CD4-positive, alpha-beta T cell treated with Interleukin-4 for 1 hour (primary cell): Measurements from ENCODE around the gene HOXA6.
A peak's percentile ranks its signal among the peaks of the same experiment; 100 is the strongest.

Experiments used
- DNase-seq, 2 donors: peaks; one replicate each; pipeline ENCODE4 v3.0.0-alpha.2; 2020 to 2022

HOXA6 gene

GRCh38 chr7:27147199-27148030, at the start of gene HOXA6:
HOXA6 (minus strand) TSS chr7:27147774; CDS start chr7:27147749, 25 bp downstream.
- no peak for DNase-seq

- peak; percentile 81 to 82 for DNase-seq
Observed at GRCh38 chr7:27196287-27196767, 48.8 kb upstream of the HOXA6 start.

GRCh38 chr7:27194686-27195379, 47.3 kb upstream of the HOXA6 start:
- DNase-seq: no peak

GRCh38 chr7:27194002-27194352, 46.4 kb upstream of the HOXA6 start:
- no peak for DNase-seq

- DNase-seq: no peak
Observed at GRCh38 chr7:27193335-27194001, 45.9 kb upstream of the HOXA6 start.

- peak in 1 of 2 donors; percentile 42 for DNase-seq
Observed at GRCh38 chr7:27192546-27193334, 45.2 kb upstream of the HOXA6 start.

- no peak for DNase-seq
Observed at GRCh38 chr7:27191833-27192545, 44.4 kb upstream of the HOXA6 start.

GRCh38 chr7:27191161-27191731, 43.7 kb upstream of the HOXA6 start:
- DNase-seq: no peak

- no peak for DNase-seq
Observed at GRCh38 chr7:27189997-27190748, 42.6 kb upstream of the HOXA6 start.

- DNase-seq: peak in 1 of 2 donors; percentile 9
Observed at GRCh38 chr7:27189295-27189996, 41.9 kb upstream of the HOXA6 start.

GRCh38 chr7:27188386-27189294, 41.1 kb upstream of the HOXA6 start:
- peak in 1 of 2 donors; percentile 37 for DNase-seq

- DNase-seq: peak in 1 of 2 donors; percentile 11
Observed at GRCh38 chr7:27187475-27188385, 40.2 kb upstream of the HOXA6 start.

- DNase-seq: no peak
Observed at GRCh38 chr7:27186668-27187474, 39.3 kb upstream of the HOXA6 start.

GRCh38 chr7:27185854-27186667, 38.5 kb upstream of the HOXA6 start:
- DNase-seq: peak in 1 of 2 donors; percentile 11

GRCh38 chr7:27185013-27185853, 37.7 kb upstream of the HOXA6 start, which contains the start of gene HOXA11:
HOXA11 (minus strand) TSS chr7:27185232; CDS start chr7:27185144, 88 bp downstream.
- peak in 1 of 2 donors; percentile 11 for DNase-seq
